NCI-H1048 (cell line): ENCODE measurements around the gene LEMD2.
A peak's percentile ranks its signal among the peaks of the same experiment; 100 is the strongest.

Source experiments
- DNase-seq: peaks from one replicate; lab custom pipeline; 2025; lab: John Stamatoyannopoulos, UW

Gene LEMD2

DNA sequence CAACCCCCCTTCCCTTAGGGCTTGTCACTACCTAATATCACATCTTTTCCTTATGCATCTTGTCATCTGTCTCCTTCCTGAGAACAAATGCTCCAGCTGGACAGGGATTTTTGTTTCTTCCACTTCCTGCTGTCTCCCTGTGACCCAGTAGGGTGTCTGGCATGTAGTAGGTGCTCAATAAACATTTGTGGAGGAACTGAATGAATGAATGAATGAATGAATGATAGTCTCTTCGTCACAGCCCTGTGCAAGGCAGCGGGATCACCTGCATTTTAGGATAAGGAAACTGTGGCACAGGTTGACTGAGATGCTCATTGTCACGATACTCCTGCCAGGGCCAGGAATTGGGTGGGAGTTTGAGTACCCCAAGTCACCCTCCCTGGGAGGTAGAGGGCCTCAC, 14.2 kb downstream of the LEMD2 start:
- DNase-seq = no peak

GRCh38 chr6:33772902-33773472, 15.9 kb downstream of the LEMD2 start:
- no peak for DNase-seq

DNA sequence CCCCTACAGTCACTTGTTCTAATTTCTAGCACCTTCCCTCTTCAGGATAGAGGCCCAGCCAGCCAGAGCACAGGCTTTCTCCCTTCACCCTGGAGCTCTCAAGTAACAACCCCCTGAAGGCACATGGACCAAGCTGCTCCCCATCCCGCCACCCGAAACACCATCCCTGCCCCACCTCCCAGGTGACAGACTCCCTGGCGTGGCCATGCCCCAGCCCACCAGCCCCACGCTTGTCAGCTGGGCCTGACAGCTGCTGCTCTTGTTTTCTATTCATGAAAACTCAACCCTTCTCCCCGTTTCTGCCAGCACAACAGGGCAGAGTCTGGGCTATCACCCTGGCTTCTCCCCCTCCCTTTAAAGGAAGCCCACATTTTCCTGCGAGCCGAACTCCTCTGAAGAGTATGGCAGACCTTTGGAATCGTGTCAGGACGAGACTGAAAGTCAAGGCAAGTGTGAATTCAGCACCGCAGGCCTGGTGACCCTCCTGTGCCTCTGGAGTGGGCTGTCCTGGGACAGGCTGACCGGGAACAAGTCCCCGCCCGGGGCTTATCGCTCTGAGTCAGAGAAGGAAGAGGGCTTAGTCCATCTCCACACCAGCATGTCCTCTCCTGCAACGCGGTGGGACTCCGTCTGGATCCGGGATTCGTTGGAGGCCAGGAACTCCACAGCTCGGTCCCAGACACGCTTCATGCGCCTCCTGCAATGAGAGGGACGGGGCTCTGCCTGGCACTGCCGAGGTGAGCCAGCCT, 16.7 kb downstream of the LEMD2 start:
- DNase-seq = no peak

- no peak for DNase-seq
Observed at GRCh38 chr6:33771146-33772081, 17.5 kb downstream of the LEMD2 start.

- DNase-seq = no peak
Observed at GRCh38 chr6:33770833-33771145, 18.1 kb downstream of the LEMD2 start.

DNA sequence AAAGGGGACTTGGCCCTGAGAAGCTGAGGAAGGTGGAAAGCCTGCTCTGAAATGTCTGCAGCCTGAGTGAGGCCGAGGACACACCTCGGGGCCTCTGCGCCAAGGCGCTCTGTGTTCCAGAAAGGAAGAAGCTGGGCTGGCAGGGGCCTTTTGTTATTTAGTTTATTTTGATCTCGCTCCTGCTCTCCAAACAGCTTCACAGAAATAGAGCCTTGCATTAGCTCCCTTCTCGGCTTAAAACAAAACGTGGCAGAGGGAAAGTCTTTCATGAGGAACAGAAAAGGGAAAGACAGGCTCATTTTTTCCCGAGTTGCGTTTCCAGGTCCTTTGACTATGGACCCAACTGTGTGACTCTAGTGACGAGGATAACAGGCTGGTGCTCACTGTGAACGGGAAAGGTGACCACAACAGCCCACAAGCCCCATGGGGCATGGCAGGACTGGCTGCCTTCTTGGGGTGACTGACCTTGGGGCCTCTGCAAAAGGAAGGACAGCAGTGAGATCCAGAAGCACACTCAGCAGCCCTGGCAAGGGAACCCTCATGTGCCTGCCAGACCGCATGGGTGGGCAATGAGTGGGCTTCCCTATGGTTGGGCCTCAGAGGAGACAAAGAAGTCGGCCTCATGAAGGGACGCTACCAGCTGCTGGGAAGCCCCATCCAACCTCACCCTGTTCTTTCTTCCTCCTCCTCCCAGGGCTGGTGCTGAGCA, 18.7 kb downstream of the LEMD2 start:
- DNase-seq = no peak

- no peak for DNase-seq
Observed at GRCh38 chr6:33769248-33769821, 19.6 kb downstream of the LEMD2 start.

- peak; percentile 36 for DNase-seq
Observed at GRCh38 chr6:33768644-33769120, 20.2 kb downstream of the LEMD2 start.

DNA sequence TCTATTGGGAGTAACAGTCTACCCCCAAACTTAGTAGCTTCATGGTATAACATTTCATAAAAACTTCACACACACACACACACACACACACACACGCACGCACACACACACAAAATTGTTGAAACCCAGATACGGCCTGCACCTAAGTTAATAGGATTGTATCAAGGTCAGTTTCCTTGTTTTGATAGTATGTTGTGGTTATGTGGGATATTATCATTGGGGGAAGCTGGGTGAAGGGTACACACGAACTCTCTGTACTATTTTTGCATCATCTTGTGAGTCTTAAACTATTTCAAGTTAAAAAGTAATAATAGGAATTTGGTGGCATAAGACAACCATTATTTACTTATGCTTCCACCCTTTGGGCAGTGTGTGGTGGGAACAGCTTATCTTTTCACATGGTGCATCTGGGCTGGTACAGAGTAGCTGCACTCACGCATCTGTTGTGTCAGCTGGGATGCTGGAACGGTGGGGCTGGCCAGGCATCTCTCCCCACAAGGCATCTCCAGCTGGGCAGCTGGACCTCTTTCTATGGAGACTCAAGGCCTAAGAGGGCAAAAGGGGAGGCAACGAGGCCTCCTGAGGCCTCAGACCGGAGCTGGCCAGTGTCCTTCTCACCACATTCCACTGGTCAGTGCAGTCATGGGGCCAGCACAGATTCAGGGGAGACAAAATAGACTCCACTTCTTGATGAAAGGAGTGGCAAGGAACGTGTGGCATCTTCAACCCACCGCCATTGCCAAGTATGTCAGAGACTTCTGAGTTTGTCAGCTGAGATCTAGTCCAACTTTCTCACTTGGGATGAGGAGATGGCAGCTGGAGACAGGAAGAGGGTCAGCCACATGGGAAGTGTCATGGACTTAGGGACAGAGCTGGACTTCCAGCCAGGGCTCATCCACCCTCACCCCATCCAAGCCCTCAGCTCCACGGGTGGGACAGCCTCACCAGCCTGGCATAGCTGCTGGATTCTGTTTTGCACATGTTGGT, 21.7 kb downstream of the LEMD2 start:
- DNase-seq = no peak

- no peak for DNase-seq
Observed at GRCh38 chr6:33765368-33765767, 23.6 kb downstream of the LEMD2 start.

- DNase-seq = no peak
Observed at GRCh38 chr6:33764036-33764435, 24.9 kb downstream of the LEMD2 start.

DNA sequence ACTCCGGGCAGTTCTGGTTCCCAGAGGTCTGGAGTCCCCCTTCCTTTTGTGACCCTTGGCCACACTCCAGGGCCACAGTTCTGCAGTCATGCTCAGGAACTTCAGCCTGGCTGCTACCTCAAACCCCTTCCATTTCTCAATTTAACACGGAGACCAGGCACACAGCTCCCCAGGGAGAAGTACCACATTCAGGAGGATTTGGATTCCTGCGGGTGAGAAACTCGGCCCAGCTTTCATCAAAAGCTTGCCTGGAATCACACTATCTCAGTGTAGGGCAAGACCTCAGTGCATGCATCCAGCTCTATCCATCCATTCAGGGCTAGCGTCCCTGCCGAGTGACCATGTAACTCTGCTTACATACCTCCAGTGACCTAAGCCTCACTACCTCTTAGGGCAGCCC, 25.4 kb downstream of the LEMD2 start:
- no peak for DNase-seq

- DNase-seq = no peak
Observed at GRCh38 chr6:33762713-33763112, 26.2 kb downstream of the LEMD2 start.

DNA sequence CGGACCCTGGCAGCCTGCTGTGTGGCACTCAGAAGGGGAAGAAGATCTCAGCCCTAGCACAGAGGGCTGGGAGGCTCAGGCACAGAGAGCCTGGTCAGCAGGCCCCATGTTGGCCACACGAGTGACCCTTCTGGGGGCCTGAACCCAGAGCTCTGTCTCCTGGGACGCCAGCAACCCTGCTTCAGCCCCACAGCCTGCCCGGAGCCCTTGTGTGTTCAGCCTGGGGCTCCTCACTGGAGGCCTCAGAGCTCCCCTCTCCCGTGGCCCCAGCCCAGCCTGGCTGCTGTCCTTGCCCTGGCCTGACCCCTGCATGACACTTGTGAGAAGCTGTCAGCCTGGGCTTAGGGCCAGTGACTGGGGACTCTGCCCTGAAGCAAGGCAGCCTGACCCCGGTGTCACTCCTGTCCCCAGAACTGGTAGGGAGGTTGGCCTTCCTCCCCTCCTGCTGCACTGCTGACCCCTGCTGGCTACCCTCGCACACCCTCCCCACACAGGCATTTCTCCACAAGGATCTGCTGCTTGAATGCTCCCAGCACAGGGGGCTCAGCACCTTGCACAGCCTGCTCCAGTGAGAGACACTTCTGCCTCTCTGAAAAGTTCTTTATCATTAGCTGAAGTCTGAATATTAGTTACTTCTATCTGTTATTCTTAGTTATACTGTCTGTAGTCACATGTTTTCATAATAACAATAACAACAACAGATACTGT, 26.9 kb downstream of the LEMD2 start:
- no peak for DNase-seq

DNA sequence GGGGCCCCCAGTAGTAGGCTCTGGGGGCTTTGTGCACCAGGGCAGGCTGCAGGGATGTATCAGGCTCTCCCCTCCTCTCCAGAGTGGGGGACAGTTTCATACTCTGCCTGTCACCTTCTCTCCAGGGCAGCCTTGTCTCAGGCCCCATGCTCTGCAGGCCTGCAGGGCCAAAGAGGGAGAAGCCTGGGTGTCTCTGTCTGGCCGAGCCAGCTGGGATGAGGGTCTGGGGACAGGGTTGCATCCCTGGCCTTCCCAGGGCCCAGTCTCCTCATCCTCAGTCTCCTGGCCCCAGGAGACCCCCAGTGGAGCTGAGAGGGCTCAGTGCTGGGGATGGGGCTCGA, 27.4 kb downstream of the LEMD2 start:
- no peak for DNase-seq

- DNase-seq = no peak
Observed at GRCh38 chr6:33759887-33760629, 28.9 kb downstream of the LEMD2 start.

DNA sequence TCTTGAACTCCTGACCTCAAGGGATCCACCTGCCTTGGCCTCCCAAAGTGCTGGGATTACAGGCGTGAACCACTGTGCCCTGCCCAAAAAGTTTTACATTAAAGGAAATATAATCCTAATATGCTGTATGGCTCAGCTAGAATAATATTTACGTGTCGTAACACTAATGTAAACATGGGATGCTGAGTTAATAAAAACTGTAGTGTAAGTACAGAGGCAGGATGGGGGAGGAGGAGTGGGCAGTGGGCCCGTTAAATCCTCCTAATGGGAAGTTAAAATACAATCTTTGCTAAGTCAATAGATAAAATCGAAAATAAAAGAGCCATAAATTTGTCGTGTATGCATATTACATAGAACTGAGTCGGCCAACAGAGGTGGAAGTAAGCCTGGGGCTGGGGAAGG, 30.1 kb downstream of the LEMD2 start:
- no peak for DNase-seq

GRCh38 chr6:33757906-33758305, 31.0 kb downstream of the LEMD2 start:
- DNase-seq = no peak

- DNase-seq = no peak
Observed at GRCh38 chr6:33757113-33757512, 31.8 kb downstream of the LEMD2 start.
